Measurements from ENCODE around the gene RAMP3.

Gene RAMP3

DNA sequence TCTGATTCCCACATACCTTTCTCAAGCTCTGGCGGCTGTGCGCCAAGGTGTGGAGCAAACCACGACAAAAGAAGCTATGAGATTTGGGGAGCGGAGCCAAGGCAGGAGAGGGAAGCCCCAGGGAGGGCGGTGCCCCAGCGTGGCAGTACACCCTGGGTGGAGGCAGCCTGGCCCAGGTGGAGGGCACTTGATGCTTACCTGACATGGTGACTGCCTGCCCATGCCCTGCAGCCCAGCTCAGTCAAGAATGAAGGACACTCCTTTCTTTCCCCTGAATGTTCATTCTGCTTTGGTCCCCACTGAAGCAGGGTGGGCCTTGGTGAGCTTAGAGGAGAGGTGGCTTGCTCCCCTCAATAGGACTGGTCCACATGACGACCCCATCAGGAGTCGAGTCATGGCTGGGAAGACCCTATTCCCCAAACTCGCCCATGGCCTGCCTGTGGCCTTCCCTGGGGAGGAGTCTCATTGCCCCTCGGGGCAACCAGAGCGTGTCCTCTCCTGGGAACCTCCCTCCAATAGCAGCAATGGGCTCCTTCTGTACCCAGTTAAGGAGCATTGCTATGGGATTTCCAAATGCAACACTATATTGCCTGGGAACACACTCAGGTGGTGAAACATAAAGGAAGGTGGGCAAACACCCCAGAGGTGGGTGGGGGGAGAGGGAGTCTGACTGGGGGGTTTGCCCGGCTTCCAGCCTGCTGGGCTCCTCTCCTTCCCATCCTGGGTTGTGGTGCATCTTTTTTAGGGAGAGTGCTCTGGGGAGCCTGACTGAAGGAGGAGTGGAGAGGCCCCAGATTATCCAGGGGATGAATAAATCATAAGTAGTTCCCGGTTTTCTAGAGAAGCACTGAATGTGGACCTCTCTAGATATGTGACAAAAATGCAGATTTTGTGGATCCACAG lies 22.7 kb downstream of the RAMP3 start:
- DNase-seq: no peak

DNA sequence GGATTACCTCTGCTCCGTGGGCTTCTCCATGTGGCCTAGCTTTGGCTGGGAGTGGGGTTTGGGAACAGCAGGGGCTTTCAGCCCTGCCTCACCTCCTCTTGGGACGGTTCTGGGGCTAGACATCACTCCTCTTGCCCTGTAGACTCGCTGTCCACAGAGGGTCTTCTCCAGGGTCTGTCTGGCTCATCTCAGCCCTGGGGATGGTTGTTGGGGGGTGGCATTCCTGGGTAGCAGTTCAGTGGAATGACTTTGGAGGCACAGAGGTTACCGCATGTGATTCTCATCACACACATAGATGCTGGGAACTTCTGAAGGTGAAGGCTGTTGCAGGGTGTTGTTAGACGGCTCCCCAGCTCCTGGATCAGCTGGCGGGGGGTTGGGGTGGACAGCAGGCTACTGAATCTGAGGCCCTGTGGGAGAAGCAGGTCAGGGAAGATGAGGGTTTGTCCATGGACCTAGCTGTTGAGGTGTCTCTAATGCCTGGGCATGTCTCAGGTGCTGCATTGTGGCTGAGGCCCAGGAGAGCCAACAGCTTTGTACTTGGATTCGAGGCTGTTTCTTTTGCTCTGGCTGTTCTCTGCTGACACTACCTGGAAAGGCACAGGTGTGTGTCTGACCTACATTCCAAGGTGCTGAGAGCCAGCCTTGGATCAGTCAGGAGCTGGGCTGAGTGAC lies 23.8 kb downstream of the RAMP3 start:
- no peak for DNase-seq

DNA sequence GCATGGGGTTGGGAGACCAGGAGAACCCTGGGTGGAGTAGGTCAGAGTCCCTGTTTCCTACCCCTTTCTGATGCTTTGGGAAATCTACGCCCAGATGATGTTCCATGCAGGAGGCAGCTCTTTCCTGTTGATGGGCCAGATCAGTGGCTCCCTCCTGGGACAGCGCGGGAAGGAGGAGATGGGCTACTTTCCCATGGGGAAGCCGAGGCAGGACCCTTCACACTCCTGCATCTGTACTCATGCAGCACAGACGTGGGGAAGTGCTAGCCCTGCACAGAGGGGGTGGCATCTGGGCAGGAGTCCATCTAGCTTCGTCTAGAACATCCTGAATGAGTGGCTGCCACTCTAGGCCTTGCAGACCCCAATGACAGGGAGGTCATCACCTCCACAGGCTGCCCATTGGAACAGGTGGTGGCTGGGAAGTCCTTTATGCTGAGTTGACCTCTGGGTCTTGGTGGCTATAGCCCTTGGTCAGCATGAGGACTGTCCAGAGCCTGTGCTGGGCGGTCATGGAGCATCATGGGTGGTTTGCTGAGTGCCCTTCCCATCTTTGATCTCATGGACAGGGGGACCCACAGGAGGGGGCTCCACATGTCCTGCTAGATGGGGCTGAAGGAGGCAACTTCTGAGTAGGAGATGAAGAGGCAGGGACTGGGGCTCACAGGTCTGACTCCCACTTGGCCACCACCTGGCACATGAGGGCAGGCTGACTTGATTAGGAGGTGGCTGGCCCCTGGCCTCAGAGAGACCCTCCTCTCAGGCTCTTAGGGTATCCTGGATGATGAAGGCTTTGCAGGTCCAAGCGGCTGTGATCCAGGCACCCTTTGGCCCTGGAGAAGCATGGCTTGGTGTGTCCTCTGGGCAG lies 24.6 kb downstream of the RAMP3 start:
- no peak for DNase-seq

DNA sequence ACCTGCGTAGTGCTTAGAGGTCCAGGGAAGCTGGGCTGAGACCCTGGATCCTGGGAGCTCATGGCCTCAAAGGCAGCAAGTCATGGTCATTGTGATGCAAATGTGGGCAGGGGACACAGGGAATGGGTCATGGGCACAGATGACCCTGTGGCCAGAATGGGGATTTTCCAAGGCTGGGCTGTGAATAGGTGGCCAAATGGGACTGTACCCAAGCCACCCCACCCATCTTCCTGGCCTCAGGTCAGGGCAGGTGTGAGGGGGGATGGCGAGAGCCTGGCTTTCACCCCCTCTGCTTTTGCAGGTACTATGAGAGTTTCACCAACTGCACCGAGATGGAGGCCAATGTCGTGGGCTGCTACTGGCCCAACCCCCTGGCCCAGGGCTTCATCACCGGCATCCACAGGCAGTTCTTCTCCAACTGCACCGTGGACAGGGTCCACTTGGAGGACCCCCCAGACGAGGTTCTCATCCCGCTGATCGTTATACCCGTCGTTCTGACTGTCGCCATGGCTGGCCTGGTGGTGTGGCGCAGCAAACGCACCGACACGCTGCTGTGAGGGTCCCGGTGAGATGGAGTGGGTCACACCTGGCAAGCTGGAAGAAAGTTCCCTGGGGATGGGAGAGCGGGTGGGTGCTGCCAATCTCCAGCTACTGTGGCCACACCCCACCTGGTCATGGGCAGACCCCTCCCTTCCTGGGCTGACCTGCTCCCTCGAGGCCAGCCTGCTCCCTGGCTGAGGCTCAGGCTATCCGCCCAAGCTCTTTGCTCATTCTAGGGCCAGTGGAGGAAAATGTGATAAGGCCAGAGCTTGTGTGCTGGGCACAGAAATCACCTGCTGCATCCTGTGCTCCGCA lies 25.5 kb downstream of the RAMP3 start:
- no peak for DNase-seq

DNA sequence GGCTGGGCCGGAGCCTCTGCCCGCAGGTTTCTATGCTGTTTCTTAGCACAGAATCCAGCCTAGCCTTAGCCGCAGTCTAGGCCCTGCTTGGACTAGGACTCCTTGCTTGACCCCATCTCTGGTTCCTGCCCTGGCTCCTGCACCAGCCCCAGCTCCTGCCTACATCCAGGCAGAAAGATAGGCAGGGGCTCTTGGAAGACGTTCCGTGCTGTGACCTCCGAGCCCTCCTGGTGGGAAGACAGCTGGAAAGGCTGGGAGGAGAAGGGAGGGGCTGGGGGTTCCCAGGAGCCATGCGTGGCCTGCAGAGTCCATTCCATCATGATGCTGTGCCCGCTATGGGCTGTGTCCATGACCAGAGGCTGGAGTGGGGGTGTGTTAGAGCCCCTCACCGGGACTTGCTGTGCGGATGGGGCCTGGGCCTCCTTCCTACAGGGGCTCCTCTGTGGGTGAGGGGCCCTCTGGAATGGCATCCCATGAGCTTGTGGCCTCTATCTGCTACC lies 26.2 kb downstream of the RAMP3 start:
- no peak for DNase-seq

DNA sequence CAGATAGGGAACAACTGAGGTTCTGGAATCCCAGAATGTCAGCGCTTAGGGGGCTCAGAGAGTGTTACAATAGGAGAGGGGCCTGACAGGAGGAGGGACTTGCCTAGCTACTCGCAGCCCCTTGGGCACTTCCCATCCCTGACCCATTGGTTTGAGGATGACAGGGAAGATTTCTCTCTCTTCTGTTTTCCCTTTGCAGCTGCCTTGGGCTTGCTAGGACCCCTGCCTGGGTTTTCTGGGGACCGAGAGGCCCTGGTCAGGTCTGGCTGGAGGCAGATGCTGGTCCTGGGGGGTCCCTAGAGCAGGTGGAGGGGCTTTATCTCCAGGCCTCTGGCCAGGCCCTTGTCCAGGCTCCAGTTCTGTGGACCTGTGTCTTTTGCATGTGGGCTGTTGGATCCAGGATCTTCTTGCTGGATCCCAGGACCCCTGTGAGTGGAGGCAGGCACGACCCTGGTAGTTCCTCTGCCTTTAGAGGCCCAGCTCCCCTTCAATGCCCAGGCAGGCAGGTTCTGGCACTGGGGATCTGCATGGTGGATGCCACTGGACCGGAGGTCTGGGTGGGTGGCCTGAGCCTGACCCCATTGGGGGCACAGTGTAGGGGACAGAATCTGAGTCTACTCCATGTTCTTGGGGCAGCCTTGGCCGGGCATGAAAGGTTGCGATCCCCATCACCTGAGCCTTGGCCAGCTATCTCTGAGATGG lies 26.9 kb downstream of the RAMP3 start:
- DNase-seq: no peak

DNA sequence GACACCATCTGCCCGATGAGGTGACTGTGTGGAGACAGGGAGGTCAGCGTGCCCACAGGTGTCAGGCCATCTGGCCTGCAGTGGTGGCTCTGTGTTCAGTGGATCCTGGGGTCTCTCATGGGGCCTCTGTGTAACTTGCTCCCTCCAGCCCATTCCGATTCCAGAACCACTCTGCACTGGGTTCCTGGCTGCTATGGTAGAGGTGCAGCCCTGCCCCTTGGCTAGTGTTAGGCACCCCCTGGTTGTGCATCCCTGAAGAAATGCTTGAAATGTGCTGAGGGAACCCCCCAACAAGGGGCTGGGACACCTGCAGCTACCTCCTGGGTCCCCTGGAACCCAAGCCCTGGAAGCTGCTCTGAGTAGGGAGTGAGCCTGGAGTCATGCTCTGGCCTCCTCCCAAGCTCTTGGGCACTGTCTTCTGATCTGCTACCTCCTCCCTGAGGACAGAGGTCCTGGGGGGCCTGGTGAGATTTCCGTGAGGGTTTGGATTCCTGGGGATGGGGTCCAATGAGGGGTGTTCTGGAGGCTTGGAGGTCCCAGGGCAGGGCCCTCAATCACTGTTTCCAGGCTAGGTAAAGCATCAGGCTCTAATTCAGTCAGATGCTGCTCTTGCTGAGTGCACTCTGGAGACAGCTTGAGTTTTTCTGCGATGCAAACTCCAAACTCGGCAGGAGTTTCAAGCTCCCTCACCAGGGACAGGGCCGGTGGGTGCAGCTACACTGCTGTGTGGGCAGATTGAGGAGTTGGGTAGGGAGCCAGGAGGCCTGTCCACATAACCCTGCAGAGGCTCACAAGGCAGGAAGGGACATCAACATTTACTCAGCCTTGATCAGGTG lies 27.7 kb downstream of the RAMP3 start:
- no peak for DNase-seq

DNA sequence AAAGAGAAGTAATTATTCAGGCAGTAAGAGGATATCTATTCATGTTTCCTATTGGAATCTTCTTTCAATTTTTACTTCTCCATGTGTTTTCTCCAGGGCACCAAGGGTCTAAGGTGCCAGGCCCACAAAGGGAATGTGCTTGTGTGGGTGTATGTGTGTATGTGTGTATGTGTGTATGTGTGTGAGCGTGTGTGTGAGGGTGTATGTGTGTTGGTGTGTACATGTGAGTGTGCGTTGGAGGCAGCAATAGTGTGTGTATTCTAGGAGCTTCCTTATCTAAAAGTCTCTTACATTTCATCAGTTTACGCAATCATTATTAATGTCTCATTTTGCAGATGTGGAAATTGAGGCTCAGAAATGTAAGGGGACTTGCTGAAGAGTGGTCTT lies 28.3 kb downstream of the RAMP3 start:
- no peak for DNase-seq

DNA sequence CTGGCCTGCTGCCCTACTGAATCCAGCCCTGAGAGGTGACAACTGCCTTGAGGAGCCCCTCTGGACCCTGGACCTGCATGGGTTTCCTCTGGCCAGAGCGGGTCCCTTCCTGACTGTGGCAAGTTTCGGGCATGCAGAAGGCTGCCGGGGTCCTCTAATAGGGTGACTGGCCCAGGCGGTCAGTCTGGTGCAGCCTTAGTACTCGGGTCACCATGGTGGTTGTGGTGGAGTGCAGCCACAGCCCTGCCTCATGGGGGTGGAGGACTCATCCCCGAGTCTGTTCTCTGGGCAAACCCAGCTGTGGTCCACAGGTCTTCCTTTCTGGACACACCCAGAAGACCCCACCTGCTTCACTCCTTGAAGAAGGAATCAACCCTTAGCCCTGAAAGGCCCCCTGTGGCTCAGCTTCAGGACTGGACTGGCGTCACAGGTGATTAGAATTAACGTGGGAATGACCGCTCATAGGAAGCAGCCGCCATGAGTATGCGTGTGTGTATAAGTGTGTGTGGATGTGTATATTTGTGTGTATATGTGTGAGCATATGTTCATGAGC lies 28.7 kb downstream of the RAMP3 start:
- DNase-seq: no peak

DNA sequence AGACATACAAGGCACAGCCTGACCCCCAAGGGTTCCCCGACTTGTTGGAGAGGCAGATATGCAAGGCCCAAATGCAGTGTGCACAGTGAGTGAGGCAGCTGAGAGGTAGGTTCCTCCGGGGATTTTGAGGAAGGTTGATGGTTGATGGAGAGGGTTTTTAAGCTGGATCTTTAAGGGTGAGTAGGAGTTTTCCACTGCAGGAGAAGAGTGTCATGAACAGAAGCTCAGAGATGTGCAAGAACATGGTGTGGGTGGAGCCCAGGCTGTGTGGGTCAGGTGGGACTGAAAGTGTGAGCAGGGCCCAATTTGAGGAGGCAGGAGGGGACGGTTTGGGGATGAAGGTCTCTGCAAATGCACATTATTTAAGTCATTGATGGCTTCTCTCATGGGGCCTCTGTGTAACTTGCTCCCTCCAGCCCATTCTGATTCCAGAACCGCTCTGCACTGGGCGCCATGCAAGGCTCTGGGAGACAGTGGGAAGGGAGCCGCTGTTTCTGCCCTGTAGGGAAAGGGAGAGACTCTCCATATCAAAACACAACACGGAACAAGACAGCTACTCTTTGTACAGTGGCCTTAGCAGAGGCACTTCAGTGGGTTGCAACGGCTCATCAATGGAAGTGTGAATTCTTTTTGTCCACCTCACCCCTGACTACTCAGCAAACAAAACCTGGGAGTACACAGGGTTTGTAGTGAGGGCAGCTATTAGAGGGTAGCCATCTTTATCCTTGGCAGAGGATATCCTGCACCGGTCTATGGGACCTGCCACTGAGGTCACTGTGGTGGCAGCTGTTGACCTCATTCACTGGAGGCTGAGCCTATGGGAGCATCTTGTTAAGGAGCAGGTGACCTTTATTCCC lies 29.7 kb downstream of the RAMP3 start:
- no peak for DNase-seq

DNA sequence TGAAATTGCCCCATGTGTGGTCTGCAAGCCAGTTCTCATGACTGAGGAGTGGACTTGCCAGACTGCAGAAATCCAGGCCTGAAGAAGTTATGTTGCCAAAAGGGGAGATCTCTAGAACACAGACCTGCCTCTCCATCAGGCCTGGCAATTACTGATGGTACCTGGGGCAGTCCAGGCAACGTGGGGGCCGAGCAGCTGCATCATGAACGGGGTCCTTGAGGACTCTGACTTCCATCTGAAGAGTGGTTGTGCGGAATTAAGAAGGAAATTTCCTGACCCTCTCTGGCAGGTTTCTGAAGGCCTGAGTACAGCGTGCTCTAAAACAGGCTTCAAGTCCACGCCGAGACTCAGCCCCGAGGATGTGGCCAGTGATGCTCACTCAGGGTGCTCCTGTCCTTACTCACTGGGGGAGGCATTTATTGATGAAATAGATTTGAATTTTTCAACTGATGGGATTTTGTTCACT lies 30.4 kb downstream of the RAMP3 start:
- DNase-seq: no peak

DNA sequence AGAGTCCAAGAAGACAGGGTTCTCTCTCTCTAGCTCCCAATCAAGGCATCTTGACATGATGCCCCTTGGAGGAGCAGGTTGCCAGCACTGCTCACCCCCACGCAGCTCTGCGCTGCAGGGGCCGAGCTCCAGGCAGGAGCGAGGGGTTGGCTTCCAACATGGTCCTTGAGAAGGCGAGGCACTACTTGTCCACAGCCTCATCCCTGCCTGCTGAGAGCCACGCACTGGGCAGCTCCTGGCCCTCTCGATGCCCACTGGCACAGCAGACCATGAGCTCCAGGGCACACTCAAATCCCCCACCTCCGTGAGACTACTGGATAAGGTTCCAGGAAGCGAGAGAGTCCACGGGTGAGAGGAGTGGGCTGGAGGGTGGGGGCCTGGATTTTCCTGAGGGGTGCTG lies 31.1 kb downstream of the RAMP3 start:
- DNase-seq: no peak

DNA sequence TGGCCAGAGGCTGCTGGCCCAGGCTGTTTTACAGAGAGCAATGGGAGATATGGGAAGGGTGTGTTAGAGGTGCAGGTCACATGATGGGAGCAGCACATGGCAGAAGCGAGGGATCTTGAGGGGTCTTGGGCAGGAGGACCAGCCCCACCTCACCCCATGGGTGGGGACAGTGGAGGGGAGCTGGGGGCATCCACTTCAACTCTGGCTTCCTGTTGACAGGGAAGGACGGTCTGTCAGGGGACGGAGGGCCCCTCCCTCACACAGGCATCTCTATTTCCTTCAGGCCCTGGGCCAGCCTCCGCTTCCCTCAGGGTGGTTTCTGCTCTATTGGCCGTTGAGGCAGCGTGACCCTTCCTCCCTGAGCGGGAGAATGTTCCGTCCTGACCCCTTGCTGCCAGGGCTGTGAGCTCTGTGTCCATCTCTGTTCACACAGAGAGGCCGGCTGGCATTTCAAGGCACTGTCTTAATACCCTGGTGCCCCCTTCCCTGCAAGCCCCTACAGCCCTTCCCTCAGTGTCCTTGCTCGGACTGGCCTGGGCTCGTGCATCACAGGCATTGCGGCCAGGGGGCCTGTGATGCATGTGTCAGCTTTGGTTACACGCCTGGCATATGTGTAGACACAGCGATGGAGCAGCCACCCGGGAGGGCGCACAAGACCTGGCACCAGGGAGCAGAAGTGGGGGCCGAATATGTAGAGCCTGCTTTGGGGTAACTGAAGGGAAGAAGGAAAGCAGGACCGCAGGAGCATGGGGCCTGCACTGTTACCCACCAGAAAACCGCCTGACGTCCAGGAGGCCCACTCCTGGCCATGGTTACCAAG lies 31.8 kb downstream of the RAMP3 start:
- no peak for DNase-seq

DNA sequence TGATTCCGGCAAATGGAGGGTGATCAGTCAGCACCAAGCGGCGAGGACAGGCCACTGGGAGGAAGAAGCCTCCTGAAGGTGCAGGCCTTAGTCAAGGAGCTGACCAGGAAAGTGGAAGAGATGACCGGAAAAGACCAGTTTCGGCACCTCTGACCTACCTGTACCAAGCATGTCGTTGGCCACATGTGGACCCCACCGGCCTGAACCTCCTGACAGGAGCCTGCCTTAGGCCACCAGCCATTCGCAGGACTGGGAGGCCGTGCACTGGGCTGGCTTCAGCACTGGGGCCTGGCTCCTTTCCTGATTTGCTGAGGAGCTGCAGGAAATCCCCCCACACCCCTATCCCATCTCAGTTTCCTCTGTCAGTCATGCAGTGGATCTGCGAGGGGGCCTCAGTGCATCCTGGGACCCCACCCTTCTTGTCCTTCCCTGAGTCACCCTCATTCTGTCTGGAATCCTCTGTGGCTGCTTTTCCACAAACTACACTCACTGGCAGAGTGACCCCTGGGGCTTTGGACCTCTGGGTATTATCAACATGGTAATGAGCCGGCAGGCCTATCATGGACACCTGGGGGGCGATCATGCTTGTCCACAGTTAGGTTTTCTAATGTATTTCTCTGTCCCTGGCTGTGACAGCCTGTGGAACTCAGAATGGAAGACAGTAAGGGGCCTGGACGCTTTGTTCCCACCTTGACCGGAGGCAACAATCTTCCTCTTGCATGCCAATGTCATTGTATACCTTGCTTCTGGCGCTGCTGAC lies 33.0 kb downstream of the RAMP3 start:
- DNase-seq: no peak

DNA sequence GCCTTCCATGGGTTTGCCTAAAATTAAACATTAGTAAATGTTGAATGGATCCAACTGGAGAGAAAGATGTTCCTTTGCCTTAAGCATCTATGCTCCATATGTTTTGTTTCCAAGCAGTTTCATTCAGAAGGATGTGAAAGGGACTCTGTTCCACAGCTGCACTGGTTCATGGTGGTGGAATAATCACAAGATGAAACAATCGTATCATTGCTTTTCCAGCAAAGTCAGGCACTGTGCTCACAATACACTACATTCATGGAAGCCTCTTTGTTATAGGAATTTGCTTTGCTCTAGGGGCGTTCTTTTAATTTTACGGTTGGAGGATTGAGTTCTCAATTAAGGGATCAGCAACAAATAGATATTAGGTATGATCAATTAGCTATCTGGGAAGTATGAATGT lies 33.8 kb downstream of the RAMP3 start:
- DNase-seq: no peak

DNA sequence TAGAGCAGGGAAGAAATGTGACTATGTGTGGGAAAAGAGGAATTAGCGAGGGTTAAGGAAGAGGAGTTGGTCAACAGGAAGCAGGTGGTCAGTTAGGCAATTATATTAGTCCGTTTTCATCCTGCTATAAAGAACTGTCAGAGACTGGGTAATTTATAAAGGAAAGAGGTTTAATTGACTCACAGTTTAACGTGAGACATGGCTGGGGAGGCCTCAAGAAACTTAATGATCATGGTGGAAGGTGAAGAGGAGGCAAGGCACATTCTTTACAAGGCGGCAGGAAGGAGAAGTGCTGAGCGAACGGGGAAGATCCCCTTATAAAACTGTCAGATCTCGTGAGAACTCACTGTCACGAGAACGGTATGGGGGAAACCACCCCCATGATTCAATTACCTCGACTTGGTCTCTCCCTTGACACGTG lies 35.0 kb downstream of the RAMP3 start:
- no peak for DNase-seq

DNA sequence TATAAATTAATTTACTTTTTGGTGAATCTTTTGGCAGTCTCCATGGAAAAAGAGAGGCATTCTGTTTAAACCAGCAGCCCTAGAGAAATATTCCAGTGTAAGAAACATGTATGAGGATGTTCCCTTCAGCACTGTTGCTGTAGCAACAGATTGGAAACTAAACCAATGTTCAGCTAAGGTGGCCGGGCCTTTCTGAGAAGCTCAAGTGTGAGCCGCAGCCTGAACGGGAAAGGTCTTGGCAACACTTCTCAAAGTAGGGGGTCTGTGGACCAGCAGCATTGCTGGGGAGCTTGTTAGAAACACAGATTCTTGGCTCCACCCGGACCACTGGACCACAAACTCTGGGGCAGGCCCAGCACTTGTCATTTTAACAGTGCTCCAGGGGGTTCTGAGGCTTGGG lies 36.2 kb downstream of the RAMP3 start:
- no peak for DNase-seq

DNA sequence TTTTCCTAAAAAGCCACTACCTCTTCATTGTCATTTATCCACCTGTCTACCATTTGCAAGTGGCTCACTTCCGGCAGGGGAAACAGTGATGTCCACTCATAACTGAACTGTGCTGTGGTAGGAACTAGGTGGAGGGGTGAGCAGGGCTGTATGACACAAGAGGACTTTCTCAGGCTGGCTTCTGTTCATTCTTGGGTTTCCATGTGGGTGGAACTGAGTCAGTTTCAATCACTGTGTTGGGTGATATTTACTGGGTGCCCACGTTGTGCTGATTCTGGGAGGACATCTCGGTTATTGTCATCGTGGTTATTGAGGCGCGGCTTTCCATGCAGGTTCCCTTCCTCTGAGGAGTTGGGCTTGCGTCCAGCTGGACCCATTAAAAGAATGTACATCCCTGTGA lies 38.8 kb downstream of the RAMP3 start:
- DNase-seq: no peak

All from DMS153 (cell line).